ENCODE data around the gene TM4SF18. TPM values are rescaled to one million over a fixed set of nuclear protein-coding genes. Genes with fewer than 3 reads are reported as not detected.

Gene TM4SF18
- total RNA-seq, 1 donor from 2014 or later: 4.1 TPM

Other genes starting within 250 kb of the TM4SF18 start
- gene HLTF, start 247.1 kb downstream of the TM4SF18 start, total RNA-seq: 23.9 TPM
- 6.2 TPM for gene HPS3, start 204.0 kb downstream of the TM4SF18 start, total RNA-seq
- gene CP, start 111.8 kb downstream of the TM4SF18 start, total RNA-seq: 8.1 TPM
- gene TM4SF1, start 44.0 kb upstream of the TM4SF18 start, total RNA-seq: 84.7 TPM
- not detected for gene TM4SF4, start 141.1 kb upstream of the TM4SF18 start, total RNA-seq

Data from cardiac septum (tissue), 1 donor.